Natural killer cell treated with Interleukin-12 subunit alpha and Interleukin-12 subunit beta and Interleukin-15 and Interleukin-18, amount 100 ng/mL, for 72 hours (primary cell): ENCODE measurements around the gene SIL1. TPM values are rescaled to one million over a fixed set of nuclear protein-coding genes. Genes with fewer than 3 reads are reported as not detected.

Source experiments
- ATAC-seq, 2 donors: fragments of 150-1000 bp; cut with Tn5 transposase in 1 of 2; sonication (Bioruptor Pico), chemical (Tn5 transposase) in 1 of 2; 2 replicates each; pipeline ENCODE4 v1.10.0; 2021
- DNase-seq: peaks from one replicate; pipeline ENCODE4 v3.0.0; 2022; ENCODE audit warnings: low spot score
- H3K27ac Mint-ChIP-seq, 2 donors: 1 replicate in 1 of 2; 2 replicates in 1 of 2; pipeline ENCODE4 v1.8.0; 2022; ENCODE audit warnings: mixed read lengths in 2 of 2, mild to moderate bottlenecking in 1 of 2, moderate library complexity in 1 of 2
- H3K27me3 Mint-ChIP-seq, 2 donors: 1 replicate in 1 of 2; 2 replicates in 1 of 2; pipeline ENCODE4 v1.8.0; 2022; ENCODE audit warnings: mixed read lengths in 2 of 2
- H3K36me3 Mint-ChIP-seq: one replicate; pipeline ENCODE4 v1.8.0; 2022; ENCODE audit warnings: mixed read lengths
- H3K4me1 Mint-ChIP-seq, 2 donors: 1 replicate in 1 of 2; 2 replicates in 1 of 2; pipeline ENCODE4 v1.8.0; 2022; ENCODE audit warnings: low read depth in 2 of 2, mixed read lengths in 2 of 2, mild to moderate bottlenecking in 1 of 2
- H3K4me3 Mint-ChIP-seq: one replicate; pipeline ENCODE4 v1.8.0; 2022; ENCODE audit warnings: mixed read lengths
- H3K9me3 Mint-ChIP-seq: 2 replicates; pipeline ENCODE4 v1.8.0; 2022; ENCODE audit warnings: mixed read lengths
- total RNA-seq, 2 donors: library from RNA; stranded (reverse); gene quantifications; one replicate each; pipeline ENCODE4 v1.2.3, GENCODE V29; 2022

SIL1 gene
- total RNA-seq, 2 donors from 2014 or later, result 33.1 to 34.6 TPM

DNA sequence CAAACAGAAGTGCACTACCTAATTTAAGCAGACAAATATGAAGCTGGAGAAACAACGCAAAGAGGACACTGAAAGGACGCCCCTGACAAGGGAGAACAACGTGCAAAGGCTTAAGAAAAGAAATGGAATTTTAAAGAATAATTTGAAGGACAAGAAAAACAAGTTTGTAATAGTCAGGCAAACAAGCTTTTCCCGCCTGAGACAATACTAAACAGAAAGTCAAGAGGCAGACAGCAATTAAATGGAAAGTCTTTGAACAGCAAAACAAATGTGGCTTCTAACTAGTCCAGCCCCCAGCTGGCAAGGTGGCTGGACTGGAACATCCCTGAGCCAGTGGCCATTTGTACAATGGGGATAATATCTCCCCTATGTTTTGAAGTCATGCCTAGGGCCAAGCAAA, 63.3 kb downstream of the SIL1 start:
- Mint-ChIP-seq H3K27me3 (peaks cover 7 to 9% of the 10 kb centered on the region in 2 donors), H3K9me3 (no peaks in the 10 kb centered on the region), H3K36me3 (no peaks in the 10 kb centered on the region), H3K4me3 (no peak overlapping the region), H3K27ac (no peak overlapping the region), H3K4me1 (peaks cover 22 to 29% of the 10 kb centered on the region in 2 donors)
- no peak for ATAC-seq
- DNase-seq, result no peak

DNA sequence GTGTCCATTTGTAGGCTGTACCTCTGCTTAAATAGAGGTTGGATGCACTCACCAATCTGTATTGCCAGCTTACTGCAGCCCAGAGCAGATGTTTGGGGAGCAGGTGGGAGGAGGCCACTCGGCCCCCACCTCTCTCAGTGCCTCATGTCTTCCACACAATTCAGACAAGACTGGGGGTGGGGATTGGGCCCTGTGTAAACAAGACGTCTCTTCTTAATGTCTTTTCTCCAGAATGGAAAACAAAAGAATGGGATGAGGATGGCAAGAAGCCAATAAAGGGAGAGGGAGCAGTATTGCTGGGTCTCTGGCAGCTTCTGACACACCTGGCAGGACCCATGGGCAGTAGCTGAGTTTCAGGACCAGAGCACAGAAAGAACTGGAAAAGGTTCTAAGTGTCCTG, 64.9 kb downstream of the SIL1 start:
- Mint-ChIP-seq H3K4me3 (no peak overlapping the region), H3K36me3 (no peaks in the 10 kb centered on the region), H3K27me3 (peaks cover 7 to 9% of the 10 kb centered on the region in 2 donors), H3K9me3 (no peaks in the 10 kb centered on the region), H3K27ac (no peak overlapping the region), H3K4me1 (peaks cover 15 to 22% of the 10 kb centered on the region in 2 donors)
- ATAC-seq, result no peak
- DNase-seq, result no peak

DNA sequence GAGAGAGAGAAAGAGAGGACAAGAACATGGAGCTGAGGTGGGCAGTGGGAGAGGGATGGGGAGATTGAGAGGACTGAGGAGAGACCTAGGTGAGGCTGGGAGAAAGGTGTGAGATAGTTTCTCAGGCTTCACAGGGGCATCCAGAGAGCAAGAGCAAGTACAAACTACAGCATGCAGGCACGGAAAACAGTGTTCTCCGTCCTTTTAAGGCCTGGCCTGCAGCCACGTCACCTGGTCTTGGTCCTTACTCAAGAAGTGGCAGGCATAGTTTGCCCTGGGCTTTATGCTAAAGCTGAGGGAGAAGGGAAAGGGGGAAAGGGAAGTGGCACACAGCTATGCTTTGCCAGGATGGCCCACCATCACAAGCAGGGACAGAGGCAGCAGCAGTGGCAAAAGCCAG, 65.7 kb downstream of the SIL1 start:
- ATAC-seq (no peak), DNase-seq (no peak)
- H3K9me3 Mint-ChIP-seq, result no peaks in the 10 kb centered on the region
- peaks cover 8 to 15% of the 10 kb centered on the region in 2 donors for H3K4me1 Mint-ChIP-seq
- H3K27ac Mint-ChIP-seq, result no peak overlapping the region
- H3K27me3 Mint-ChIP-seq, result peaks cover 7 to 9% of the 10 kb centered on the region in 2 donors
- no peak overlapping the region for H3K4me3 Mint-ChIP-seq
- no peaks in the 10 kb centered on the region for H3K36me3 Mint-ChIP-seq

DNA sequence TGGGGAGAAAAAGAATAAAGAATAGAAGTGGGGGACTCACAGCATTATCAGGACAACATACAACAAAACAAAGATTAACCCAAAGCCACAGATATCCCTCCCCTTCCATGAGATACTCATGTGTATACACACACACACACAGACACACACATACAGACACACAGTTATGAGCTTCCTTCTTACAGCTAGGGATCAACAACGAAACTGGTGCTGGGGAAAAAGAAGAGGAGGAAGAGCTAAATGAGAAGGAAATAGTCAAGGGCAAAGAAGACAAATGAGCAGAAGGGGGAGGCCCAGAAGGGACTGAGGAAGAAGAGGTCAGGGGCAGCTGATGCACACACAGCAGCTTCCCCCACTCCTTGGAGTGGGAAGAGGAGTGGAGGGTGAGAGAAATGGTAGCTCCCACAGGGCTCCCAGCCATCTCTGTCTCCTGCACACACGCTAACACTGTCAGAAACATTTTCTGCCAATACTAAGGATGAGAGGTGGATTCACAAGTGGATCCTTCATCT, 66.2 kb downstream of the SIL1 start:
- Mint-ChIP-seq H3K4me3 (no peak overlapping the region), H3K27me3 (peaks cover 7 to 9% of the 10 kb centered on the region in 2 donors), H3K27ac (no peak overlapping the region), H3K4me1 (peaks cover 8 to 15% of the 10 kb centered on the region in 2 donors), H3K9me3 (no peaks in the 10 kb centered on the region), H3K36me3 (no peaks in the 10 kb centered on the region)
- ATAC-seq (no peak), DNase-seq (no peak)

DNA sequence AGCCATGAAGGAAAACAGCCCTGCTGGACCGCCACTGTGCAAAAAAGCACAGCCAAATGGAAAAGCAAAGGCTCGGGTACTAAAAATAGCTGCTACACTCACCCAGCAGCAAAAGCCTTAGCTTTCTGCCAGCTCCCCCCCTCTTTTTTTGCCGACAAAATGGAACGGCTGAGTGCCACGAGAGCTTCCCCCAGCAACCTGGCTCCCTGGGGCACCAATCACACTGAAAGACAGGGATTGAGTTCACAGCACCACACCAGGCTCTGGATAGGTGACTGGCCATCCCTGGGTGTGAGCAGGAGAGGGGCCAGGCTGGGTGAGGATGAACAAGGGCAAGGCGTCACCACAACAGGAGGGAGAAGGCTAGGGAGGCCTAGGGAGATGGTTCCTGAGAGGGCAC, 66.7 kb downstream of the SIL1 start:
- Mint-ChIP-seq H3K27me3 (peaks cover 7 to 9% of the 10 kb centered on the region in 2 donors), H3K27ac (no peak overlapping the region)

DNA sequence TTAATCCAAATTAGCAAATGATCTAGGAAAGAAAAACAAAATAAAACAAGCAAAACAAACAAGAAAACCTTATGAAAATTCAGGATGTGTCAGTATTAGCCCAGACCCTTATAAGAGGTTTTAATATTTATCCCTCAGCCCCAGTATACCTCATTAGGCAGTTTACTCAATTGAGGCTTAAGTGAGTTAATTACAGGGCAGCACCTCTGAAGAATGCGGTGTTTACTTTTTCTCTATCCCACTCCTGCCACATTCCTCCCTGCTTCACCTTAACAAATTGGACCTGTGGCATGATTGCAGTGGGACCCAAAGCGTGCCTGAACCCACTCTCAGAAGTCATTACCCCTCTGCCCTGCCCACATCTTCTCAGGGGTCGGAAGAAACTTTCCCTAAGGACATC, 67.1 kb downstream of the SIL1 start:
- peaks cover 7 to 9% of the 10 kb centered on the region in 2 donors for H3K27me3 Mint-ChIP-seq
- H3K4me3 Mint-ChIP-seq, result no peak overlapping the region
- H3K27ac Mint-ChIP-seq, result no peak overlapping the region
- H3K4me1 Mint-ChIP-seq, result peaks cover 8 to 15% of the 10 kb centered on the region in 2 donors
- no peaks in the 10 kb centered on the region for H3K36me3 Mint-ChIP-seq
- no peaks in the 10 kb centered on the region for H3K9me3 Mint-ChIP-seq
- DNase-seq (no peak), ATAC-seq (no peak)

More for the DNA sequence above, 66.7 kb downstream of the SIL1 start:
- Mint-ChIP-seq H3K4me3 (no peak overlapping the region), H3K4me1 (peaks cover 8 to 15% of the 10 kb centered on the region in 2 donors), H3K9me3 (no peaks in the 10 kb centered on the region), H3K36me3 (no peaks in the 10 kb centered on the region)
- ATAC-seq (no peak), DNase-seq (no peak)

DNA sequence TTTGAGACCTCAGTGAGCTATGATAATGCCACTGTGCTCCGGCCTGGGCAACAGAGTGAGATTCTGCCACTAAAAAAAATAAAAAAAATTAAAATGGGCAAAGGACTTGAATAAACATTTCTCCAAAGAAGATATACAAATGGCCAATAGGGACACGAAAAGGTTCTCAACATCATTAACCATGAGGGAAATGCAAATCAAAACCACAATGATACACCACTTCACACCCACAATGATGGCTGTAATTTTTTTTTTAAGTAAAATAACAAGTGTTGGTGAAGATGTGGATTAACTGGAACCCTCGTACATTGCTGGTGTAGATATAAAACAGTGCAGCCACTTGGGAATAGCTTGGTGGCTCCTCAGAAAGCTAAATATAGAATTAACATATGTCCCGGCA, 68.0 kb downstream of the SIL1 start:
- DNase-seq, result no peak
- H3K4me3 Mint-ChIP-seq, result no peak overlapping the region
- H3K4me1 Mint-ChIP-seq, result peaks cover 8 to 15% of the 10 kb centered on the region in 2 donors
- H3K27me3 Mint-ChIP-seq, result peaks cover 7 to 9% of the 10 kb centered on the region in 2 donors
- no peak overlapping the region for H3K27ac Mint-ChIP-seq
- peak in 1 of 2 donors; percentile 65 for ATAC-seq
- no peaks in the 10 kb centered on the region for H3K9me3 Mint-ChIP-seq
- H3K36me3 Mint-ChIP-seq, result no peaks in the 10 kb centered on the region

DNA sequence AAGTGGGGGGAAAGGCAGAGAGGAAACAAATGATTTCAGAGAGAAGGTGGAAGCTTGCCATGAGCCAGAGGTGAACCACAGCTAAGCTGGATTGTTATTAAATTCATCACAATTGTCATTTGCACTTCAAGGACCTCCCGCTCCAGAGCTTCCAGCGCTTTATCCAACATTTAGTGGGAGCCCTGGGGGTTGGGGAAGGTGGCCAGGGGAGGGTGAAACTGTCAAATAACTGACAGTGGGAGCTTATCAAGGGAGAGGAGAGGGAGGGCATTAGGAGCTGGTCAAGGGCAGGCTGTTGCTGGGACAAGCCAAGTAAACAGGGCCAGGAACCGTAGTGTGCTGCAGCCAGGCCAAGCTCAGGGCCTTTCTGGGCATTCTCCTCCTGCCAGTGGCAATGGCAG, 71.5 kb downstream of the SIL1 start:
- ATAC-seq, result no peak
- H3K4me3 Mint-ChIP-seq, result no peak overlapping the region
- H3K4me1 Mint-ChIP-seq, result peaks cover 1 to 9% of the 10 kb centered on the region in 2 donors
- H3K36me3 Mint-ChIP-seq, result no peaks in the 10 kb centered on the region
- H3K27ac Mint-ChIP-seq, result no peak overlapping the region
- H3K27me3 Mint-ChIP-seq, result peaks cover under 1 to 7% of the 10 kb centered on the region in 2 donors
- no peak for DNase-seq
- H3K9me3 Mint-ChIP-seq, result no peaks in the 10 kb centered on the region

DNA sequence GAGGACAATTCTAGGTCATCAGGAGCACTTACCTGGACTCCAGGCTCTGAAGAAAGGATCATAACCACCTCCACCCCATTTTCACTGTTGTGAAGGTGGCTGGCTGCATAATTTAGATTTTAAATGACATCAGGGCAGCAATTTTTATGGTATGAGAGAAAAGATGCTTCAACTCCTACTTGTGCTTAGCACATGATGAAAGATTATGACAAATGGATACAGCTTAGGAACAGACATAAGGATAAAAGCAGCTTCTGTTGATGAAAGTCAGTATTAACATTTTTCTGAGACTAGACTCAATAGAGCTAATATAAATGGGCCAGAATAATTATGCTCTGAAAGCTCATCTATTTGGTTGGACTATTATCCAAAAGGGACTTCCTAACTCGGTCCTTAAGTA, 72.2 kb downstream of the SIL1 start:
- DNase-seq (no peak), ATAC-seq (no peak)
- peaks cover 0 to 8% of the 10 kb centered on the region in 2 donors for H3K4me1 Mint-ChIP-seq
- no peaks in the 10 kb centered on the region for H3K9me3 Mint-ChIP-seq
- H3K27ac Mint-ChIP-seq, result no peak overlapping the region
- no peak overlapping the region for H3K4me3 Mint-ChIP-seq
- H3K36me3 Mint-ChIP-seq, result no peaks in the 10 kb centered on the region
- peaks cover 0 to 5% of the 10 kb centered on the region in 2 donors for H3K27me3 Mint-ChIP-seq

DNA sequence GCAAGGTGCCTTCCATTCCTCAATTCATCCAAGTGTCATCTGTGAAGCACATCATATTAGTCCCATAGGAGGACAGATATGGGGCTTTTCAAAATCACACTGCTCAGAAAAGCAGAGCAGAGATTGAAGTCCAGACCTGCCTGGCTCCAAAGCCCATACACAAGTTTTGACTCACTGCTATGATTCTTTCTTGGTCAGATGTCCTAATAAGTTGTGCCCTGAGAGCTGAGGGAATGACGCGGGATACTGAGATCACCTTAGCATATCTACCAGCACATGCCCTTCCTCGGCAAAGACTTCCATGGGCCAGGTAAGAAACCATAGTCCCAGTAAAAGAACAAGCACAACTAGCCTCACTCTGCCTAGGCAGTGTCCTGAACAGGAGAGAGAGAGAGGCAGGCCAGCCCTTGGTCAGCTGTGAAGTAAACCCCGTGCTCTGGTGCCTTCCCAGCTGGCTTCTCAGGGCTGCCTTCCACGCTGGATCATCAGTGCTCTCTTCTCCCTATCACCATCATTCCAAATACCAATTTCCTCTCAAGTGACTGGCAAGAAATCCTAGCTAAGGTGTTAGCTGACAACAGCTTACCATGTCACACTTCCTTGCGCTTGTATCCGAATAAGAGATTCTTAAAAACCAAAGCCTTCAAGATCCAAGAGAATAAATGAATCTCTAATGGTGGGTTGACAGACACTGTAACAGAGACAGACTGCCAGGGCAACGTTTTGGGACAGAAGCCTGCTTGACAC, 73.2 kb downstream of the SIL1 start:
- Mint-ChIP-seq H3K36me3 (no peaks in the 10 kb centered on the region), H3K27me3 (no peaks in the 10 kb centered on the region), H3K27ac (no peak overlapping the region), H3K4me1 (no peaks in the 10 kb centered on the region), H3K9me3 (no peaks in the 10 kb centered on the region), H3K4me3 (no peak overlapping the region)
- DNase-seq (no peak), ATAC-seq (no peak)

DNA sequence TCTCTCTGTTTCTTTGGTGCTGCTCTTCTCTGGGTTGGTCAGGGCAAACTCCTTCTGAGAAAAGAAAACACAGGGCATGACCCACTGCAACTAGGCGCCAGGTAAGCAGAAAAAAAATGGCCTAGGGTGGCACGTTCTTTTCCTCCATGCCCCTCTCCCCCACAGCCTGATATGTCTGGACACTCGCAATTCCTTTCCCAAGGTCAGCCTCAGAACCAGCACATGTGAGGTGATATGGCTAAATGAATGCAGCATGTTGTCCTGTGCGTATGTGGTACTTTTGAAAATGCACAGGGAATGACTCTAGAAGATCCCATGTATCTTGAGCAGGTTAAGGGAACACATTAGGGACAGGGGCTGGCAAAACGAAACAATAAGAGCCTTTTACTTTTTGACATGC, 77.0 kb downstream of the SIL1 start:
- no peak for DNase-seq
- no peaks in the 10 kb centered on the region for H3K27me3 Mint-ChIP-seq
- no peak overlapping the region for H3K27ac Mint-ChIP-seq
- no peaks in the 10 kb centered on the region for H3K9me3 Mint-ChIP-seq
- ATAC-seq, result no peak
- H3K36me3 Mint-ChIP-seq, result no peaks in the 10 kb centered on the region
- no peak overlapping the region for H3K4me3 Mint-ChIP-seq
- no peaks in the 10 kb centered on the region for H3K4me1 Mint-ChIP-seq

DNA sequence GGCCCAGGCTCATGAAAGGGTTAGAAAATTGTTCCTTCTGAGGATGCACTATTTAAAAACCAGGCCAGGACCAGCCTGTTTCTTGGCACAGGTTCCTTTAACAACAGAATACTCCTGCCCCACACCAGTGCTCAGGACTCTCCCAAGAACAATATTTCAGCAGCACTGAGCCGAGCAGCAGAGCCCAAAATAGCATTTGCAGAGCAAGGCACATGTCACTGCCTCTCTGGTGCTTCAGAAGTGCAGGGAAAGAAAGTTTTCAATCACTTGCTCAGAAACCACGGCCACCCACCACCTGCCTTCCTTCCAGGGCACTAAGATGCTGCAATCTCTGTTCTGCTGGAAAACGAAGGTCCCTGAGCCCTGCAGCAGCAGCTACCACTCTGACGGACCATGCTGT, 77.6 kb downstream of the SIL1 start:
- no peaks in the 10 kb centered on the region for H3K4me1 Mint-ChIP-seq
- H3K27me3 Mint-ChIP-seq, result no peaks in the 10 kb centered on the region
- no peak for ATAC-seq
- no peak overlapping the region for H3K27ac Mint-ChIP-seq
- H3K36me3 Mint-ChIP-seq, result no peaks in the 10 kb centered on the region
- no peak for DNase-seq
- no peak overlapping the region for H3K4me3 Mint-ChIP-seq
- H3K9me3 Mint-ChIP-seq, result no peaks in the 10 kb centered on the region

DNA sequence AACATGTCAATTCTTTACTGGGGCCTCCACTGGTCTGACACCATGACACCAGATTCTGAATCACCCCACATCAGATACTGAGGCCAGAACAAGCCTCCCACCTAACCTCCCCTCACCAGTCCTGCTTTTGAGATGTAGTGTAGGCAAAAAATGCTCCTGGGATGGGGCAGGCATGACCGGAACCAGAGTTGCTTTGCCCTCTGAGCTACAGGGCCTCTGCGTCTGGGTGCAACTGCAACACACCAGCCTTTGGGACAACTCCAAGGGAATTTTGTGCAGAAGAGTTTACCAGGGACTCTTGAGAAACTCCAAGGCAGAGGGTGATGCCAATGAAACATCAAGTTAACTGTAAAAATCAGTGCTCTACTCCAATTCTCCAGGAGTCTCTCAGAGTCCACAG, 79.4 kb downstream of the SIL1 start:
- ATAC-seq, result no peak

DNA sequence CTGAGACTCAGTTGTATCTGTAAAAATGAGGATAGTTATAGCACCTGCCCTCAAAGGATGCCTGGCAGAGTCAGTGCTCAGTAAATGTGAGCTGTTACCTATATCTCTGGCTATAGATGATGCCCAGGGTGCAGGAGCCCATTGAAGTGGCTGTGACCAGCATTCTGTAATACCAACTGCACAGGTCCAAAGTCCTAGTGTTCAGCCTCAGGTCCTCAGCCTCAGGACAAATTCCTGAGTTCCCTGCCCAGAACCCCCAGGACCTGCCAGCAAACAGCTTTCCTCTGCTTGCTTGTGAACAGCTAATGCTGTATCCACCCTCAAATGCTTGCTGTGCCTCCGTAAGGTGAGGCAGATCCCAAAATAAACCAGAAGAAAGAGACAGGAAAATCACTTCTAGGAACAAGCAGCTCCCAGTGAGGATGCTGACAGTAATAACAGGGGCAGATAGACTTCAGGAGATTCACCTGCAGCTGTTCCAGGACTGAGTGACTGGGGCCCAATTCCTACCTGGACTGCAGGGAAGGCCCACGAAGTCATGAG, 80.8 kb downstream of the SIL1 start:
- H3K36me3 Mint-ChIP-seq, result no peaks in the 10 kb centered on the region
- peaks cover 0 to 4% of the 10 kb centered on the region in 2 donors for H3K4me1 Mint-ChIP-seq
- no peaks in the 10 kb centered on the region for H3K27me3 Mint-ChIP-seq
- no peak overlapping the region for H3K27ac Mint-ChIP-seq
- peaks cover 3% of the 10 kb centered on the region for H3K9me3 Mint-ChIP-seq
- DNase-seq (no peak), ATAC-seq (no peak)
- H3K4me3 Mint-ChIP-seq, result no peak overlapping the region

More for the DNA sequence above, 79.4 kb downstream of the SIL1 start:
- no peaks in the 10 kb centered on the region for H3K27me3 Mint-ChIP-seq
- no peak for DNase-seq
- no peak overlapping the region for H3K4me3 Mint-ChIP-seq
- H3K27ac Mint-ChIP-seq, result no peak overlapping the region
- H3K36me3 Mint-ChIP-seq, result no peaks in the 10 kb centered on the region
- no peaks in the 10 kb centered on the region for H3K4me1 Mint-ChIP-seq
- no peaks in the 10 kb centered on the region for H3K9me3 Mint-ChIP-seq
